Activated CD4-positive, alpha-beta T cell treated with anti-CD3 and anti-CD28 coated beads, Interleukin-2, amount 10 ng/mL, durations not matched to agents 24 days and 14 days (primary cell): Measurements from ENCODE around the gene KCNA2. TPM values are rescaled to one million over a fixed set of nuclear protein-coding genes. Genes with fewer than 3 reads are reported as not detected.

Experiments
- DNase-seq: peaks from one replicate; pipeline ENCODE4 v3.0.0; 2022
- H3K27ac Mint-ChIP-seq: one replicate; pipeline ENCODE4 v1.8.0; 2022; ENCODE audit warnings: mild to moderate bottlenecking, mixed read lengths
- H3K27me3 Mint-ChIP-seq: one replicate; pipeline ENCODE4 v1.8.0; 2022; ENCODE audit warnings: mixed read lengths
- H3K36me3 Mint-ChIP-seq: one replicate; pipeline ENCODE4 v1.8.0; 2022; ENCODE audit warnings: low read depth, mild to moderate bottlenecking, mixed read lengths
- H3K4me1 Mint-ChIP-seq: one replicate; pipeline ENCODE4 v1.8.0; 2021; ENCODE audit warnings: mixed read lengths
- H3K4me3 Mint-ChIP-seq: one replicate; pipeline ENCODE4 v1.8.0; 2022; ENCODE audit warnings: mild to moderate bottlenecking, moderate library complexity, mixed read lengths
- H3K9me3 Mint-ChIP-seq: one replicate; pipeline ENCODE4 v1.8.0; 2021; ENCODE audit warnings: mixed read lengths
- intact Hi-C: fragments of 100-400 bp; cut with micrococcal nuclease; formaldehyde crosslinking; loops from one replicate; pipeline ENCODE4 v1.15.1; 2023
- total RNA-seq: library from RNA; stranded (reverse); gene quantifications from 2 replicates; pipeline ENCODE4 v1.2.3, GENCODE V29; 2022

The KCNA2 gene
- total RNA-seq, 1 donor from 2014 or later = 0.58 TPM

DNA sequence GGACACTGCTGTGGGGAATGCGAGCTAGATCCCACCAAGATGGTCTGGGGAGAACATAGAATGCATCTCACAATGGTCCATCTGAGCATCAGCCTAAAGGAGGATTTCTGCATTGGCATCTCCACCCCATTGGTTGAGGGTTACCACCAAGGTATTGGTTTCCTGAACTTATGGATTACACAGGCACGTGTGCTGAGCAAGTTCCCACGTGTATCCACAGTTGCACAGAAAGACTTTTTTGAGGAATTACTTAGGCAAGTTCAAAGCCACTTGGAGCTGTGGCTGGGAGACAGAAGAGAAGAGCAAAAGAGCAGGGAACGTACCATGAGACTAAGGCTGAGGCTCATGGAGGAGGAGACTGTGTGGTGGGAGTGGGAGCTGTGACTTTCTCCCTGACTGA is 43.1 kb downstream of the KCNA2 start:
- Mint-ChIP-seq H3K27me3 (peaks cover 33% of the 10 kb centered on the region), H3K4me3 (no peak overlapping the region), H3K27ac (no peak overlapping the region), H3K4me1 (no peaks in the 10 kb centered on the region), H3K36me3 (no peaks in the 10 kb centered on the region), H3K9me3 (no peaks in the 10 kb centered on the region)
- no peak for DNase-seq
- intact Hi-C loops = no loop called here

DNA sequence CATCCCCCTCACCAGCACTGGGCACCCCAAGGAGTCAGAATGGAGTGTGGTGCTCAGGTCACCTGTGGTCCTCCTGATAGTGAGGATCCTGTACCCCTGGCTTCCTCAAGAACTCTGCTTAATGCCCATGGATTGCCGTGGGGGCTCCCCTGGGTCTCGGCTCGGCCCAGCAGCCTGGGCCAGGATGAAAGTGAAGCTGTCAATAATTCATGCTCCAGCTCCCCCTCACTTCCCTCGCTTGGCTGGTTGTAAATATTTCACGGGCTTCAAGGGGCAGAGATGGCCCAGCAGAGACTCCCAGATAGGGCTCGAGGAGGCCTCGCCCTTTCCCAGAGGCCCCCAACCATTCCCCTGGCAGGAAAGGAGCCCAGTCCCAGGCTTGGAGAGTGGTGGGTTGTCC is 44.6 kb downstream of the KCNA2 start:
- Mint-ChIP-seq H3K4me1 (no peaks in the 10 kb centered on the region), H3K27ac (no peak overlapping the region)

DNA sequence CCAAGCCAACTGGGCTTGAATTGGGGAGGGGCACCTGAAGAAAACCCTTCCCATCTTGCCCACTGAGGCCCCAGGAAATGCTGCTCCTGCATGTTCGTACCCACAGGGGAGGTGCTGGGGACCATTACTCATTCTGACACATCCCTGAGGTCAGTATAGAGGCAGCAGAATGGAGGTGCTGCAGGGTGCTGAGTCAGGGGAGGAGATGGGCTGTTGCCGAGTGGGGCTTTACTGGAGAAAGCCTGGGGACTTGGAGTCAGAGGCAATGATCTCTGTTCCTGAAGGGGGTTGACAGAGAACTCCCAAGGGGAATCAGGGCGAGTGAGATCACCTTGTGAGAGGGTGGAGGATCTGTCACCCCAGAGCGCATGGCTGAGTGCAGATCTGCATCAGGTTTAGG is 47.0 kb downstream of the KCNA2 start:
- Mint-ChIP-seq H3K27ac (no peak overlapping the region), H3K4me1 (no peaks in the 10 kb centered on the region), H3K36me3 (no peaks in the 10 kb centered on the region), H3K27me3 (peaks cover 47% of the 10 kb centered on the region), H3K9me3 (no peaks in the 10 kb centered on the region), H3K4me3 (no peak overlapping the region)
- DNase-seq = no peak
- intact Hi-C loops = loop anchor here (10.0 kb wide), 1 partner anchor 226 kb away; no protein-coding TSS in a partner anchor

More for the DNA sequence above, 44.6 kb downstream of the KCNA2 start:
- Mint-ChIP-seq H3K27me3 (peaks cover 36% of the 10 kb centered on the region), H3K9me3 (no peaks in the 10 kb centered on the region), H3K4me3 (no peak overlapping the region), H3K36me3 (no peaks in the 10 kb centered on the region)
- intact Hi-C loops = no loop called here
- no peak for DNase-seq

DNA sequence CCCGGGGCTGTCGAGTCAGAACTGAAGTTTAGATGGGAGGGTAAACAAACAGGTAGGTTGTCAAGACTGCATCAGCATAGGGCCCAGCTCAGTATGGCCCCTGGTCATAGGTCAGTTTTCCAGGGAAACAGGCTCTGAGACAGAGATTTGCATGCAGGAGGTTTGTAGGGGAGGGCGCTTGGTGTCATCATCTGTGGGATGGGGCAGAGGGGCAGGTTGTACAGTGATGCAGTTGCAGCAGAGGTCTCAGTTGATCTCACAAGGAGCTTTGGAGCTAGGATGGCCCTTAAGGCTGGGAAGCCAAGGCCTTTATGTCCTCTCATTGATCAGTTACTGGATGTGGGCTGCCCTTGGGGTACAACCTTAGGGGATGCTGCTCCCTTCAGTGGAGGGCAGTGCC is 48.7 kb downstream of the KCNA2 start:
- intact Hi-C loops = loop anchor here (2.0 to 10.0 kb wide), 2 partner anchors 57 to 227 kb away; no protein-coding TSS in a partner anchor
- Mint-ChIP-seq H3K4me1 (no peaks in the 10 kb centered on the region), H3K9me3 (no peaks in the 10 kb centered on the region), H3K27me3 (peaks cover 56% of the 10 kb centered on the region), H3K36me3 (no peaks in the 10 kb centered on the region), H3K4me3 (no peak overlapping the region), H3K27ac (no peak overlapping the region)
- DNase-seq = no peak

DNA sequence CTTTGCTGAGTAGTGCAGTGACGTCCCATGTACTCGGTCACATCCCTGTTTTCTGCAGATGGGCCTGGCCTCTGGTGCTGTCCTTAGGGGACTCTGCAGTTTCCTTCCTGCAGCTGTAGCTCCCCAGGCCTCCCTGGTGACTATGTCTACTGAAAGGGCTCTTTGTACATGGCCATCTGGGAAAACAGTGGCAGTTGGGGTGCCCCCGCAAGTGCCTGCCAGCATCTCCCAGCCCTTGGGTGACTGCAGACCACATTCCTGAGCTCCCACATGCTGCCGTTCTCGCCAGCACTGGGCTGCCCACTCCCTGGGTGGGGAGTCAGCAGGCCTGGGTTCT is 49.7 kb downstream of the KCNA2 start:
- intact Hi-C loops = loop anchor here (2.0 to 10.0 kb wide), 2 partner anchors 58 to 228 kb away; no protein-coding TSS in a partner anchor
- H3K27me3 Mint-ChIP-seq = peaks cover 62% of the 10 kb centered on the region
- H3K4me3 Mint-ChIP-seq = no peak overlapping the region
- DNase-seq = no peak
- no peaks in the 10 kb centered on the region for H3K9me3 Mint-ChIP-seq
- H3K36me3 Mint-ChIP-seq = no peaks in the 10 kb centered on the region
- H3K4me1 Mint-ChIP-seq = no peaks in the 10 kb centered on the region
- H3K27ac Mint-ChIP-seq = no peak overlapping the region

DNA sequence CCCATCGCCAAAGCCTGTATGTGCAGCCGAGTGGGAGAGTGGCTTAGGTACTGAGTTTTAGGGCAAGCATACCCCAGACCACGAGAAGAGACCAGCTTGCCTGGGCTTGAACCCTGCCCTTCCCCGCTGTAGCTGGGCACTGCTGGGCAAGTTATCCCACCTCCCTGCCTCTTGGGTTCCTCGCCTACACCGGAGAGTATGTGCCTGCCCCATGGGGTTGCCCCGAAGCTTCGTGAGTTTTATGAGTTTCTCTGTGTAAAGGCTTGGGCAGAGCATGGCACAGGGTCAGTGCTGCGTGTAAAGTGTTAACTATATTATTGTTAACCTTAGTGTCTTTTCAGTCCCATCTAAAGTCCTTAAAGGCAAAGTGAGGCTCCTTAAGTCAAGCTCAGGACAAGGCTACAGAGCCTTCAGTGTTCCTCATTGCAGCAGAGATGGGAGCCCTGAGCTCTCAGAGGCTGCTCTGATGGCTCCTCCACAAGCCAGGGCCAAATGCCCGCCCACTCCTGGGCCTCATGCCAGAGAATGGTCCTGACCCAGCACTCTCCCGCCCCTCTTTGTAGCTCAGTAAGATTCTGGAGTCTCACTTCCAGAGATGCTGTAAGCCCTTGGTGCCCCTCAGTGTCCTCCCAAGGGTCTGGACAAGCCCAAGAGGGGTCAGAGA is 50.2 kb downstream of the KCNA2 start:
- H3K27ac Mint-ChIP-seq = no peak overlapping the region
- H3K4me3 Mint-ChIP-seq = no peak overlapping the region
- peaks cover 65% of the 10 kb centered on the region for H3K27me3 Mint-ChIP-seq
- H3K4me1 Mint-ChIP-seq = no peaks in the 10 kb centered on the region
- intact Hi-C loops = loop anchor here (2.0 to 10.0 kb wide), 2 partner anchors 59 to 229 kb away; no protein-coding TSS in a partner anchor
- no peaks in the 10 kb centered on the region for H3K36me3 Mint-ChIP-seq
- DNase-seq = no peak
- no peaks in the 10 kb centered on the region for H3K9me3 Mint-ChIP-seq

DNA sequence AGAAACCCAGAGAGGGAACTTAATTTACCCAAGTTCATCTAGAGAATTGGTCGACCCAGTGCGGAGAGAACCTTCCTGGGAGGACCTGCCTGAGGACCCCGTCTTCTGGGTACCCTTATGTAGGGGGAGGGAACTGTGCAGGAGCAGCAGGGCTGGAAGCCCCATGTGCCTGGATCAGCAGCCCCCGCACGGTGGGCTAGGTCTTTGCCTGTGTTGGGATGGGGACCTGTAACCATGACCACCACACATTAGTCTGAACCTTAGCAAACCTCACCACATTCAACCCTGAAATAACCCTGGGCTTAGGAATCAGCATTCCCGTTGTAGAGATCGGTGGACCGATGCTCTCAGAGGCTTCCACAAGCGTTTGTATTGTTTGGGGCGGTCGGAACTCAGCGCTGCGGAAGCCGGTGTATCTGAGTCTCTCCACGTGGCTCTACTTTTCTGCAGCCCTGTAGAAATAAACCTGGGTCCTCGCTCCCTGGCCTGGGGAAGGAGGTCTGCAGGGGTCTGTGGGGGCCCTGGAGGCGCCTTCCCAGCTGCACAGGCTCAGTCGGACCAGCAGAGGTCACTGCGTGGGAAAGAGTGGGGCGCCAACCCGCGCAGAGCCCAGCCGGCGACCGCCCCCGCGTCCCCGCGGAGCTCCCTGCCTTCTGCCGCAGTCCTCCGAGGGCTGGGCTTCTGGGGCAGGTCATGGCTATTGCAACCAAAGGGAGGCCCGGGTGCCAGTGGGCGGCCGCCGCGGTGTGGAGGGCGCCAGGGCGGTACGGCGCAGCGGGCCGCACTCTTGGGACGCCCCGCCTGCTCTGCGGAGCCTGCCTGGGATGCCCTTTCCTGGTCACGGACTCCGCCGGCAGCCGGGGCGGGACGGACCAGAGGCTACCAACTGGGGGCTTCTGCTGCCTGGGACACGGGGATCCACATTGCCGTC is 51.0 kb downstream of the KCNA2 start:
- no peak overlapping the region for H3K27ac Mint-ChIP-seq
- H3K4me3 Mint-ChIP-seq = no peak overlapping the region
- H3K9me3 Mint-ChIP-seq = no peaks in the 10 kb centered on the region
- no peaks in the 10 kb centered on the region for H3K4me1 Mint-ChIP-seq
- intact Hi-C loops = loop anchor here (10.0 kb wide), 1 partner anchor 230 kb away; no protein-coding TSS in a partner anchor
- peak; percentile 86 for DNase-seq
- H3K27me3 Mint-ChIP-seq = peaks cover 67% of the 10 kb centered on the region
- H3K36me3 Mint-ChIP-seq = no peaks in the 10 kb centered on the region

DNA sequence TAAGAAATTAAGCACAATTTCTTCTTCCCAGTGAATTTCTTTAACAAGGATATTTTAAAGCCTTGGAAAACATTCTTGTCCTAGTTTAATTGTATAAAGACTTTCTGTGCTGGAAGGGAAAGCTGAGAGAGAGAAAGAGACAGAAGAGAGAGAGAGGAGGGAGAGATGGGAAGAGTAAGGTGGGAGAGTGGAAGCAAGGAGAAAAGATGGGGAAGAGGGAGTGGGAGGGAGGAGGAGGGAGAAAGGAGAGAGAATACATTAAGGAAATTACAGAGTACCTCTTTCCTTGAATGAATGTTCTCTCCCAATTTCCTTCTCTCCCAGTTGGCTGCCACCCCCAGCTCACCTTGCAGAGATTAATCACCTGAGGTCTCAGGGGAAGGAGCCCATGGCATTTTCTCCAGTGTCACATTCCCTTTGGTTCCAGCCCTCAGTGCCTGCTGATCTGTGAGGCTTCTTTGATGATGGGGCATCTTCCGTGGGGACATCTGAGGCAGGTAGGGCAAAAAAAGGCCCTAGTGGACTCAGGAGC is 54.8 kb downstream of the KCNA2 start:
- Mint-ChIP-seq H3K27me3 (peaks cover 50% of the 10 kb centered on the region), H3K27ac (no peak overlapping the region), H3K36me3 (no peaks in the 10 kb centered on the region), H3K4me3 (no peak overlapping the region), H3K9me3 (no peaks in the 10 kb centered on the region), H3K4me1 (no peaks in the 10 kb centered on the region)
- DNase-seq = no peak
- intact Hi-C loops = loop anchor here (10.0 kb wide), 1 partner anchor 233 kb away; no protein-coding TSS in a partner anchor

DNA sequence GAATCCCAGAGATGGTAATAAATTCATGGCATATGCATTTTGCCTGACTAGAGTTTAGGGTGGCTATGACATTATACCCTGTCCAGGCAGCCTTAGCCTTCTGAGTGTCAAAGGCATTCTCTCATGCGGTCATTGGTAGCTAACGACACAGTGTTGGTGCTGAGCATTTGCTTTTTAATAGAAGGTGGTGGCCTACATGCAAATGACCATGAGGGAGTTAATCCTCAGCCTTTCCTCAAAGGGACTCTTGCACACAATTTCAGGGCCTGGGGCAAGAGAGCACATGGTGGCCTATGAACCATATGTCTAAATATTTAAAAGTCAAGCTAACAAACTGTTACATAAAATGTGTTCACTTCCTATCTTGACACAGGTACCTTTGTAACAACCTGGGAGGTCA is 56.3 kb downstream of the KCNA2 start:
- H3K4me3 Mint-ChIP-seq = no peak overlapping the region
- no peak overlapping the region for H3K27ac Mint-ChIP-seq
- no peaks in the 10 kb centered on the region for H3K4me1 Mint-ChIP-seq
- H3K9me3 Mint-ChIP-seq = no peaks in the 10 kb centered on the region
- H3K36me3 Mint-ChIP-seq = no peaks in the 10 kb centered on the region
- DNase-seq = no peak
- intact Hi-C loops = loop anchor here (10.0 kb wide), 1 partner anchor 235 kb away; no protein-coding TSS in a partner anchor
- H3K27me3 Mint-ChIP-seq = peaks cover 45% of the 10 kb centered on the region

DNA sequence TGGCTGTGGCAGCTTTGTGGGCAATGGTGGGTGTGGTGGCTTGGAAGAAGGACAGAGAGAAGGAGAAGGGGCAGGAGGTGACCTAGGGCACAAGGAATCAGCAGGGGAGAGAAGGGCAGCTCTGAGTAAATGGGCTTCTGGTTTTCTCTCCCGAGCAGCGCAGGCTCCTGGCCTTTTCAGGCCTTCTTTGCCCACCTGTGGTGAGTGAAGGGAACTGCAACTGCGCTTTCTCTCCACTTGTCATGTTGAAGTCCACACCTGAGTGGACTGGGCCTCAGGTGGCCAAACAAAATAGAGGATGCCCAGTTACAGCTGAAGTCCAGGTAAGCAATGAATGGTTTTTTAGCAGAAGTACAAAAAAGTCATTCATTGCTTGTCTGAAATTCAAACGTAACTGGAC is 57.8 kb downstream of the KCNA2 start:
- H3K36me3 Mint-ChIP-seq = no peaks in the 10 kb centered on the region
- no peaks in the 10 kb centered on the region for H3K9me3 Mint-ChIP-seq
- peaks cover 35% of the 10 kb centered on the region for H3K27me3 Mint-ChIP-seq
- no peak overlapping the region for H3K4me3 Mint-ChIP-seq
- no peaks in the 10 kb centered on the region for H3K4me1 Mint-ChIP-seq
- DNase-seq = no peak
- H3K27ac Mint-ChIP-seq = no peak overlapping the region
- intact Hi-C loops = no loop called here

DNA sequence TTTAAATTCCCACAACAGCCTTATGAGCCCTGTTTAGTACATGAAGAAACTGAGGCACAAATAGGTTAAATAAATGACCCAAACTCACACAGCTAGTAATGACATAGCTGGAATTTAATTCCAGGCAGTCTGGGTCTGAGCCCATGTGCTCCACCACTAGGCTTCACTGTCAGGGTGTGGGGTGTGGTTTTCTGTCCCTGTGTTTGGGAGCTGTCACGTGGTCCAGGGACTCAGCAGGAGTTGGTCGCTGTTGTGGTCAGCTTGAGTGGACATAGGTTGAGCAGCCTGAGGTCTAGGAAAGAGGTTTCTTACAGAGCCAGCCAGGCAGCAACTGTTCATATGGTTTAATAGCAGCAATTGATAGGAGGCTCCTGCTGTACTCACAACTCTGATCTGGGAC is 59.1 kb downstream of the KCNA2 start:
- DNase-seq = no peak
- Mint-ChIP-seq H3K4me1 (no peaks in the 10 kb centered on the region), H3K27ac (no peak overlapping the region), H3K9me3 (no peaks in the 10 kb centered on the region), H3K27me3 (peaks cover 21% of the 10 kb centered on the region), H3K4me3 (no peak overlapping the region), H3K36me3 (no peaks in the 10 kb centered on the region)
- intact Hi-C loops = no loop called here

DNA sequence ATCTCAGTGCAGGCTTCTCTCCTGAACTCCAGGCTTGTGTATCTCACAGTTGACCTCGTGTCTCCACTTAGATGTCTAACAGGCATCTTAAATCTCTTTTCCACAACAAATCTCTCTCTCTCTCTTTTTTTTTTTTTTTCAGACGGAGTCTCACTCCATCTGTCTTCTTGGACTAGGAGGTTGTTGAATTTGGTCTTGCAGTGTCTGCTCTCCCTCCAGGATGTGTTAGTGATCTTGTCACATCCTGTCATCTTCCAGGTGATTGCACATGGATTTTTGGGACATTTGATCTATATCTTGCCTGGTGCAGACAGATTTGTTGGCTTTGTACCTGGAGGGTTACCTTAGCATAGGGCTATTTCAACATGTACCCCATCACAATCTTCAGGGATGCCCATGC is 60.7 kb downstream of the KCNA2 start:
- intact Hi-C loops = no loop called here

DNA sequence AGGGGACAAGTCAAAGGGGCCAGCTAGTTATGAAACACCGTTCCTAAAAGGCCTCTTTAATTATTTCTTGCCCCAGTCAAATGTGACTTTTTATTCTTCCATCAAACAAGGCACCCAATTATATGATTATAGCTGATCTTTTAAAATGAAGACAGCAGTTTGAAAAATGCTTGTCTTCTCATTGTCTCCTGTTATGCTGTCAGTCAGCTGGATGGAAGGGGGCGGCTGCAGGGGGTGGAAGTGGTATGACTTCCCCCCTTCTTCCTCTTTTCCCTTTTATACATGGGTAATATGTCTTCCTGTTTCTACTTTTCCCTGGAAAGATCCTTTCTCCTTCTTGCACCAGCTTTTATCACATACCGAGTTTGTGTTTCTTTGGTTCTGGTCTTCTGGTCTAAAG is 61.4 kb downstream of the KCNA2 start:
- no peak for DNase-seq
- Mint-ChIP-seq H3K9me3 (no peaks in the 10 kb centered on the region), H3K27me3 (peaks cover 15% of the 10 kb centered on the region), H3K27ac (no peak overlapping the region), H3K4me1 (no peaks in the 10 kb centered on the region), H3K4me3 (no peak overlapping the region), H3K36me3 (no peaks in the 10 kb centered on the region)
- intact Hi-C loops = no loop called here

More for the DNA sequence above, 60.7 kb downstream of the KCNA2 start:
- Mint-ChIP-seq H3K27me3 (peaks cover 16% of the 10 kb centered on the region), H3K27ac (no peak overlapping the region), H3K4me3 (no peak overlapping the region), H3K4me1 (no peaks in the 10 kb centered on the region), H3K36me3 (no peaks in the 10 kb centered on the region), H3K9me3 (no peaks in the 10 kb centered on the region)
- no peak for DNase-seq
